OCI-LY7 (cell line): ENCODE data around the gene PARD3. TPM values are rescaled to one million over a fixed set of nuclear protein-coding genes. Genes with fewer than 3 reads are reported as not detected.

Experiments
- BruUV-seq: library from RNA; stranded (reverse); fragments of 400-500 nt; replicated peaks from 2 replicates; lab custom pipeline; 2021; lab: Mats Ljungman, UMichigan
- CTCF ChIA-PET: fragments of 300-600 bp; sonication (Branson Sonifier 250); formaldehyde crosslinking; loops from one replicate; lab custom pipeline; 2022; ENCODE audit warnings: antibody characterized with exemption; ENCODE audit not compliant: unreplicated experiment; lab: Charles Lee
- POLR2A ChIA-PET: fragments of 300-600 bp; sonication (Branson Sonifier 250); formaldehyde crosslinking; loops from one replicate; lab custom pipeline; 2022; ENCODE audit warnings: antibody characterized with exemption; lab: Charles Lee
- DNase-seq: peaks from one replicate; pipeline ENCODE4 v3.0.0-alpha.2; 2015; ENCODE audit warnings: low spot score
- H2AFZ ChIP-seq: fragments of 200-600 bp; sonication (generic), shearing (Covaris generic); 2 replicates; pipeline ENCODE4 v1.6.1; 2014; ENCODE audit warnings: mild to moderate bottlenecking, antibody characterized with exemption, low read length, moderate library complexity
- H3K27ac ChIP-seq: fragments of 200-600 bp; sonication (generic); 2 replicates; pipeline ENCODE4 v1.5.1; 2014; ENCODE audit warnings: mixed run types, low read depth, mild to moderate bottlenecking, moderate library complexity, low read length, inconsistent platforms; ENCODE audit not compliant: poor library complexity, severe bottlenecking
- H3K36me3 ChIP-seq: fragments of 200-600 bp; sonication (generic); 2 replicates; pipeline ENCODE4 v1.6.1; 2014; ENCODE audit warnings: mild to moderate bottlenecking, antibody characterized with exemption, low read length, moderate library complexity, mixed read lengths; ENCODE audit not compliant: insufficient read depth
- H3K4me1 ChIP-seq: fragments of 200-600 bp; sonication (generic); 2 replicates; pipeline ENCODE4 v1.5.1; 2014; ENCODE audit warnings: mild to moderate bottlenecking, low read length; ENCODE audit not compliant: insufficient read depth, poor library complexity, severe bottlenecking
- H3K4me2 ChIP-seq: fragments of 200-600 bp; sonication (generic); 2 replicates; pipeline ENCODE4 v1.6.1; 2014; ENCODE audit warnings: mild to moderate bottlenecking, low read length
- H3K4me3 ChIP-seq: fragments of 200-600 bp; sonication (generic); 2 replicates; pipeline ENCODE4 v1.5.1; 2014; ENCODE audit warnings: mild to moderate bottlenecking, low read depth, low read length; ENCODE audit not compliant: poor library complexity, severe bottlenecking
- H3K79me2 ChIP-seq: fragments of 200-600 bp; sonication (generic); 2 replicates; pipeline ENCODE4 v1.6.1; 2016; ENCODE audit warnings: low read depth, mild to moderate bottlenecking, low read length, moderate library complexity, mixed read lengths; ENCODE audit not compliant: insufficient read depth
- H3K9me2 ChIP-seq: fragments of 200-600 bp; sonication (generic); 2 replicates; pipeline ENCODE4 v1.6.1; 2016; ENCODE audit warnings: mild to moderate bottlenecking, low read length, mixed read lengths; ENCODE audit not compliant: insufficient read depth
- H3K9me3 ChIP-seq: fragments of 200-600 bp; sonication (generic); 2 replicates; pipeline ENCODE4 v1.6.1; 2014; ENCODE audit warnings: mild to moderate bottlenecking, mixed run types, low read length, mixed read lengths
- H4K20me1 ChIP-seq: fragments of 200-600 bp; sonication (generic); 2 replicates; pipeline ENCODE4 v1.6.1; 2014; ENCODE audit warnings: mild to moderate bottlenecking, antibody characterized with exemption, low read length, moderate library complexity, mixed read lengths; ENCODE audit not compliant: insufficient read depth
- EZH2phosphoT487 ChIP-seq: fragments of 200-600 bp; sonication (generic); IDR thresholded peaks from 2 replicates; pipeline ENCODE4 v1.6.1; 2018; ENCODE audit warnings: low read depth, borderline replicate concordance, mild to moderate bottlenecking, mixed run types, antibody characterized with exemption, low read length, moderate library complexity, mixed read lengths
- intact Hi-C: fragments of 100-400 bp; cut with micrococcal nuclease; formaldehyde crosslinking; loops from one replicate; pipeline ENCODE4 v1.10.0; 2022; ENCODE audit not compliant: unreplicated experiment
- total RNA-seq, 2 experiments: library from RNA; depleted of rRNA in 1 of 2; stranded (reverse); fragments of >200 nt in 1 of 2; shearing (Covaris generic) in 1 of 2; gene quantifications; 2 replicates each; pipeline ENCODE4 v1.2.3, GENCODE V29; 2014 to 2022
- TF ChIP-seq, protein P1 (sequence below): fragments of 200-600 bp; sonication (generic); conservative IDR thresholded peaks from 2 replicates; pipeline ENCODE4 v1.5.1; 2014; ENCODE audit warnings: mild to moderate bottlenecking, antibody characterized with exemption, low read length, moderate library complexity, mixed read lengths

Gene PARD3
- total RNA-seq, 2 experiments from 2014 or later, result not detected

DNA sequence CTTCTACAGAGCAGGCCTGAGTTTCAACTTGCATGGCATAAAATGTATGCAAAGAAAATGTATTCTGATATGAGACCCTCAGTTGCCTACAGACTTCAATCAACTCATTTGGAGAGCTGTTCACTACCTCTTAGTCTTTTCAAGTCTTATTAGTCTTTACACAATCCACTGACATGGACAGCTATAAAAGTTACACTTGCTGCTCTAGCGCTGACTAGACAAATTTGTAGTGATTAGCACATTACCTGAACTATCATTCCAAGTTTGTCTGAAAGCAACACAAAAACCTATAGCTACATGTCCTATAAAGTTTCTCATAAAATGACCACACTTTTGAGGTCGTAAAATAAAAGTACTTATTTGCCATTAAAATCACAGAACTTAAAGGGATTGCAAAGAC, 83.9 kb downstream of the PARD3 start:
- POLR2A ChIA-PET, result interaction anchor here (0.9 kb wide), 1 partner anchor 1656 kb away, joined by 3 read pairs; no protein-coding TSS in a partner anchor
- H3K4me3 ChIP-seq, result no peak overlapping the region
- no peaks in the 10 kb centered on the region for H3K79me2 ChIP-seq
- H3K27ac ChIP-seq, result no peak overlapping the region
- no peak for DNase-seq
- no peaks in the 10 kb centered on the region for H4K20me1 ChIP-seq
- H3K4me1 ChIP-seq, result no peaks in the 10 kb centered on the region
- BruUV-seq, result no TSS peak
- no peak overlapping the region for H3K4me2 ChIP-seq
- CTCF ChIA-PET, result no interaction called here
- H2AFZ ChIP-seq, result no peak overlapping the region
- H3K9me3 ChIP-seq, result no peaks in the 10 kb centered on the region
- H3K9me2 ChIP-seq, result no peaks in the 10 kb centered on the region
- TF ChIP-seq, protein P1, sequence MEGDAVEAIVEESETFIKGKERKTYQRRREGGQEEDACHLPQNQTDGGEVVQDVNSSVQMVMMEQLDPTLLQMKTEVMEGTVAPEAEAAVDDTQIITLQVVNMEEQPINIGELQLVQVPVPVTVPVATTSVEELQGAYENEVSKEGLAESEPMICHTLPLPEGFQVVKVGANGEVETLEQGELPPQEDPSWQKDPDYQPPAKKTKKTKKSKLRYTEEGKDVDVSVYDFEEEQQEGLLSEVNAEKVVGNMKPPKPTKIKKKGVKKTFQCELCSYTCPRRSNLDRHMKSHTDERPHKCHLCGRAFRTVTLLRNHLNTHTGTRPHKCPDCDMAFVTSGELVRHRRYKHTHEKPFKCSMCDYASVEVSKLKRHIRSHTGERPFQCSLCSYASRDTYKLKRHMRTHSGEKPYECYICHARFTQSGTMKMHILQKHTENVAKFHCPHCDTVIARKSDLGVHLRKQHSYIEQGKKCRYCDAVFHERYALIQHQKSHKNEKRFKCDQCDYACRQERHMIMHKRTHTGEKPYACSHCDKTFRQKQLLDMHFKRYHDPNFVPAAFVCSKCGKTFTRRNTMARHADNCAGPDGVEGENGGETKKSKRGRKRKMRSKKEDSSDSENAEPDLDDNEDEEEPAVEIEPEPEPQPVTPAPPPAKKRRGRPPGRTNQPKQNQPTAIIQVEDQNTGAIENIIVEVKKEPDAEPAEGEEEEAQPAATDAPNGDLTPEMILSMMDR, result no peak
- TF ChIP-seq EZH2phosphoT487, result no peak
- H3K36me3 ChIP-seq, result no peaks in the 10 kb centered on the region
- intact Hi-C loops, result no loop called here

DNA sequence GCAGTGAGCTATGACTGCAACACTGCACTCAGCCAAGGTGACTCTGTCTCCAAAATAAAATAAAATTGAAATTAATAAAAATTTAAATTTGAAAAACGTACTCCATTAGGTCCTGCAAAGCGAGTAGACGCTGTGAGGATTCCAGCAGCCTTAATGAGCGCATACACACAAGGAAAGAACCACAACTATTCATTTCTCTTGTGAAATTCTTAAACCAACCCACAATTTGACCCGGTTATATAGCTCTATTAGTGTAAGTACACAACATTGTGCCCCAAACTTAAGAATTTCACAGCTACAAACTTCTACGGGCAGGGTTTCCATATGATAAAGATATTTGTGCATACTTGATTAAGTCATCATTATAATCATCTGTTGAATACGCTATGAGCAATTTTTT, 84.4 kb downstream of the PARD3 start:
- H4K20me1 ChIP-seq, result no peaks in the 10 kb centered on the region
- DNase-seq, result no peak
- no peak overlapping the region for H3K27ac ChIP-seq
- no peaks in the 10 kb centered on the region for H3K79me2 ChIP-seq
- no peaks in the 10 kb centered on the region for H3K9me2 ChIP-seq
- intact Hi-C loops, result no loop called here
- no peak overlapping the region for H3K4me2 ChIP-seq
- H3K4me3 ChIP-seq, result no peak overlapping the region
- no peaks in the 10 kb centered on the region for H3K4me1 ChIP-seq
- POLR2A ChIA-PET, result interaction anchor here (0.8 to 0.9 kb wide), 2 partner anchors 14 to 152 kb away, joined by 3 read pairs; no protein-coding TSS in a partner anchor
- CTCF ChIA-PET, result no interaction called here
- H3K36me3 ChIP-seq, result no peaks in the 10 kb centered on the region
- H2AFZ ChIP-seq, result no peak overlapping the region
- H3K9me3 ChIP-seq, result no peaks in the 10 kb centered on the region
- TF ChIP-seq, protein P1, result no peak
- TF ChIP-seq EZH2phosphoT487, result no peak
- no TSS peak for BruUV-seq

DNA sequence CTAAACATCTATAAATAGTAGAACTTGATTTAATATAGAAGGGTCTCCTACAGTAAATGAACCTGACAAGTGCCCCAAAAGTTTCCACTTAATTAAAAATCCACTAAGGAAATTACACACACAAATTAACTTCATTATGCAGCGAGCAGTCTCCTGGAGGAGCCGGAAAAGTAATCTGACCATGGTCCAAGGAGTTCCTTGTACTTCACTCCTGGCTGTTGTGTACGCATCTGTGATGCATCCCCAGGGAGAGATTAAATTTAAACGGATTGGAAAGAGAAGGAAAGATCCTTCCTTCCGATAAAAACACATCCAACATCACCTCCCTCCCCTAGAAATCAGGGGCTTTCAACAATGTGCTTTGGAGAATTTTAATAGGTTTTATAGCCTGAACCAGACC, 85.5 kb downstream of the PARD3 start:
- H3K4me1 ChIP-seq, result no peaks in the 10 kb centered on the region
- DNase-seq, result no peak
- no peak overlapping the region for H3K27ac ChIP-seq
- TF ChIP-seq, protein P1, result no peak
- no peak for TF ChIP-seq EZH2phosphoT487
- H3K79me2 ChIP-seq, result no peaks in the 10 kb centered on the region
- H3K9me2 ChIP-seq, result no peaks in the 10 kb centered on the region
- intact Hi-C loops, result no loop called here
- BruUV-seq, result no TSS peak
- POLR2A ChIA-PET, result interaction anchor here (0.6 to 0.9 kb wide), 2 partner anchors 12 to 1992 kb away, joined by 3 to 6 read pairs; no protein-coding TSS in a partner anchor
- H4K20me1 ChIP-seq, result no peaks in the 10 kb centered on the region
- H2AFZ ChIP-seq, result no peak overlapping the region
- H3K4me2 ChIP-seq, result no peak overlapping the region
- H3K4me3 ChIP-seq, result no peak overlapping the region
- H3K36me3 ChIP-seq, result no peaks in the 10 kb centered on the region
- CTCF ChIA-PET, result no interaction called here
- H3K9me3 ChIP-seq, result no peaks in the 10 kb centered on the region
